Measurements from ENCODE around the gene EVC2.
"Not testable (repeated sequence)": the region's sequence is repeated elsewhere in the genome, so short reads cannot be mapped to it uniquely, and the experiment has no call there.

Gene EVC2

DNA sequence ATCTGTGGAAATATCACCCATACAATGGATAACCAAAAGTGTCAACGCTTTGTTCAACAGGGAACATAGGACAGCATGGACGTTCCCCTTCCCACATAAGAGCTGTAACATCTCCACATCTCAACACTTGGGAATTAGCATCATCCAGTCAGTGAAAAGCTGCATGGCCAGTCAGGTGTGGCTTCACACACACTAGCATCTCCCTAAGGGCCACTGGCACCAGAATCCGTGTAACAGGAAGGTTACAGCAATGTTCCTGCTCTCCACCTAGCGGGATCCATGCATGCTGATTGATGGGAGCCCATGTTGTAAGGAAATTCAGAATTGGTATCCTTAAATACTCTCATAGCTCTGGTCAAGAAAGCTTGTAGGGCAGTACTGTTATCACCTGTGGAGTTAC lies 78.8 kb downstream of the EVC2 start:
- Histone ChIP-seq H3K36me3 (ENCODE audit: control insufficient read depth in 2 of 2, insufficient read depth in 2 of 2, low read length in 2 of 2) (peaks cover 50 to 72% of the 10 kb centered on the region in 2 donors), H3K4me1 (ENCODE audit: control insufficient read depth, insufficient read depth, low read length) (no peaks in the 10 kb centered on the region), H3K27me3 (ENCODE audit: control insufficient read depth in 1 of 2, insufficient read depth in 2 of 2, low read length in 2 of 2) (no peaks in the 10 kb centered on the region)

GRCh38 chr4:5626913-5627312 lies 81.4 kb downstream of the EVC2 start:
- Histone ChIP-seq H3K36me3 (ENCODE audit: control insufficient read depth in 2 of 2, insufficient read depth in 2 of 2, low read length in 2 of 2) (peaks cover 57 to 73% of the 10 kb centered on the region in 2 donors), H3K27me3 (ENCODE audit: control insufficient read depth in 1 of 2, insufficient read depth in 2 of 2, low read length in 2 of 2) (no peaks in the 10 kb centered on the region)

More for the DNA sequence above, 78.8 kb downstream of the EVC2 start:
- no peak overlapping the region for H3K4me3 ChIP-seq (ENCODE audit: low read length in 2 of 2)
- H3K9ac ChIP-seq (ENCODE audit: low read length in 2 of 2), result no peak overlapping the region
- no peak overlapping the region for H3K27ac ChIP-seq (ENCODE audit: low read length)
- H3K9me3 ChIP-seq (ENCODE audit: control insufficient read depth in 2 of 2, low read length in 2 of 2), result no peaks in the 10 kb centered on the region

GRCh38 chr4:5622596-5622995 lies 85.8 kb downstream of the EVC2 start:
- Histone ChIP-seq H3K9me3 (ENCODE audit: control insufficient read depth in 2 of 2, low read length in 2 of 2) (no peaks in the 10 kb centered on the region), H3K27me3 (ENCODE audit: control insufficient read depth in 1 of 2, insufficient read depth in 2 of 2, low read length in 2 of 2) (no peaks in the 10 kb centered on the region), H3K4me3 (ENCODE audit: low read length in 2 of 2) (no peak overlapping the region), H3K4me1 (ENCODE audit: control insufficient read depth, insufficient read depth, low read length) (no peaks in the 10 kb centered on the region), H3K36me3 (ENCODE audit: control insufficient read depth in 2 of 2, insufficient read depth in 2 of 2, low read length in 2 of 2) (peaks cover 45 to 58% of the 10 kb centered on the region in 2 donors), H3K27ac (ENCODE audit: low read length) (no peak overlapping the region), H3K9ac (ENCODE audit: low read length in 2 of 2) (no peak overlapping the region)

More at GRCh38 chr4:5626913-5627312, 81.4 kb downstream of the EVC2 start:
- no peak overlapping the region for H3K27ac ChIP-seq (ENCODE audit: low read length)
- no peaks in the 10 kb centered on the region for H3K9me3 ChIP-seq (ENCODE audit: control insufficient read depth in 2 of 2, low read length in 2 of 2)
- H3K9ac ChIP-seq (ENCODE audit: low read length in 2 of 2), result no peak overlapping the region
- H3K4me1 ChIP-seq (ENCODE audit: control insufficient read depth, insufficient read depth, low read length), result no peaks in the 10 kb centered on the region
- no peak overlapping the region for H3K4me3 ChIP-seq (ENCODE audit: low read length in 2 of 2)

DNA sequence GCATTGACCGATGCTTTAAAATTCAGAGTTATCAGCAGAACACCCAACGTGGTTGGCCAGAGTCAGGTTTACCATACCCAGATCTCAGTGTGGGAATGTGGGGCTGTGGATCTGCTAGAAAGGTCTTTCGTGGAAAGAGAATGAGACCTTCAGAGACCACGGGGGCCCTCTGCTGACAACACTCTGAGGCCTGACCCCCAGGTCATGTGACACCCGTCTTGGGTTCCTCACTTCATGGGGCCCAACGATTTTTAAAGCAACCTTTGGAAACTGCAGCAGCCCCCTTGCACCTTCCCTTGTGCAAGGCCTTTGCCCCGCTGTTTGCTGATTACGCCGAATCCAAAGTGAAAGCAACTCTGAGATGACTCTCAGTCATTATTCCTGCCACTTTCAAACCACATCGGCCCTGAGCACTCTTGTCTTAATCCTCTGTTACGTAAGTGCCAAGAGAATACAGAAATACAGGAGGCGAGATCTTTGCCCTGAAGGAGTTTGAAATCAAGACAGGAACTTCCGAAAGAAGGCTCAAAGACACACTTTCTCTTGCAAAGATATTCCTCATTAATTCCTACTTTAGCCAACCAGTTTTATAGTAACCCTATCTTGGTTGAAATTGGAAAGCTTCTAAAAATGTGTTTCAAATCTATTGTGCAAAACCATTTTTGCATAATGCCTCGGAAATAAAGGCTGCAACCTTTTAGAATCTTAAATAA lies 88.3 kb downstream of the EVC2 start:
- Histone ChIP-seq H3K36me3 (ENCODE audit: control insufficient read depth in 2 of 2, insufficient read depth in 2 of 2, low read length in 2 of 2) (peaks cover 53 to 54% of the 10 kb centered on the region in 2 donors), H3K4me1 (ENCODE audit: control insufficient read depth, insufficient read depth, low read length) (no peaks in the 10 kb centered on the region), H3K9me3 (ENCODE audit: control insufficient read depth in 2 of 2, low read length in 2 of 2) (no peaks in the 10 kb centered on the region), H3K27ac (ENCODE audit: low read length) (no peak overlapping the region), H3K4me3 (ENCODE audit: low read length in 2 of 2) (no peak overlapping the region), H3K27me3 (ENCODE audit: control insufficient read depth in 1 of 2, insufficient read depth in 2 of 2, low read length in 2 of 2) (no peaks in the 10 kb centered on the region), H3K9ac (ENCODE audit: low read length in 2 of 2) (no peak overlapping the region)

DNA sequence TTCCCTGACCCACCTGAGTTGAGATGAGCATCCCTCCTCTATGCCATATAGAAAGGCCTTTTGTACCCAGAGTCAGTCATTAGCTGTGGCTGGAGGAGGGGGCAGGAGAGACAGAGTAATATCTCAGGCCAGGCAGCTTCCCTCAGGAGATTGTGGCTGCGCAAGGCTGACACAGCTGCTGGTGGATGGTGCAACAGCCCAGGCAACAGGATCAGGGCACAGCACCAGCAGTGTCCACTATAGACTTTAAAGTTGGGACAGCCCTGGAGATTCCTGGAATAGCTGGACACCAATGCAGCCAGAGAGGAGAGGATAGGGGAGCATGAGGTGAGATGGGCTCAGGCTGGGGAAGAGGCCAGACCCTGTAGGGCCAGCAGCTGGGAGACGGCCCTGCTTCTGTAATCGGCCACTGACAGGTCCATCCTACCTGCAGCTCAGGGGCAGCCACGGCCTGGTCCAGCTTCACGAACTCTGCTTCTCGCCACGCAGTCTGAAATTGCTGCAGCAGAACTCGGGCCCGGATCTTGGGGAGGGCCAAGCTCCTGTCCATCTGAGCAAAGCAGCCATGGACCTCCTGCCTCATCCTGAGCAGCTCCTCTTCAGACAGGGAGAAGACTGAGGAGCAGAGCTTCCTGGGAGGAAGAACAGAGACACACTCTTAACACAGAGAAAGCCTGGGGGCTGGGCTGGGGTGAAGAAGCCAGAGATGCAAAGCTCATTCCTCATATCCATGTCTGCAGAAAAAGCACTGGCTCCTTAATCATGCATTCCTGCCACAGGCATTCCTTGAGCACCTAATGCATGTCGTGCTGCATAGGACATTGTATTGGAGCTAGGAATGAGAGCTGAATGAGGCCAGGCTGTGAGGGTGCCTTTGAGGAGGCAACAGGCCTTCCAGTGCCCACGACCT lies 90.1 kb downstream of the EVC2 start:
- no peak overlapping the region for H3K27ac ChIP-seq (ENCODE audit: low read length)
- no peaks in the 10 kb centered on the region for H3K27me3 ChIP-seq (ENCODE audit: control insufficient read depth in 1 of 2, insufficient read depth in 2 of 2, low read length in 2 of 2)
- H3K4me3 ChIP-seq (ENCODE audit: low read length in 2 of 2), result no peak overlapping the region
- H3K36me3 ChIP-seq (ENCODE audit: control insufficient read depth in 2 of 2, insufficient read depth in 2 of 2, low read length in 2 of 2), result peaks cover 55 to 59% of the 10 kb centered on the region in 2 donors
- H3K4me1 ChIP-seq (ENCODE audit: control insufficient read depth, insufficient read depth, low read length), result no peaks in the 10 kb centered on the region
- no peaks in the 10 kb centered on the region for H3K9me3 ChIP-seq (ENCODE audit: control insufficient read depth in 2 of 2, low read length in 2 of 2)
- H3K9ac ChIP-seq (ENCODE audit: low read length in 2 of 2), result no peak overlapping the region

DNA sequence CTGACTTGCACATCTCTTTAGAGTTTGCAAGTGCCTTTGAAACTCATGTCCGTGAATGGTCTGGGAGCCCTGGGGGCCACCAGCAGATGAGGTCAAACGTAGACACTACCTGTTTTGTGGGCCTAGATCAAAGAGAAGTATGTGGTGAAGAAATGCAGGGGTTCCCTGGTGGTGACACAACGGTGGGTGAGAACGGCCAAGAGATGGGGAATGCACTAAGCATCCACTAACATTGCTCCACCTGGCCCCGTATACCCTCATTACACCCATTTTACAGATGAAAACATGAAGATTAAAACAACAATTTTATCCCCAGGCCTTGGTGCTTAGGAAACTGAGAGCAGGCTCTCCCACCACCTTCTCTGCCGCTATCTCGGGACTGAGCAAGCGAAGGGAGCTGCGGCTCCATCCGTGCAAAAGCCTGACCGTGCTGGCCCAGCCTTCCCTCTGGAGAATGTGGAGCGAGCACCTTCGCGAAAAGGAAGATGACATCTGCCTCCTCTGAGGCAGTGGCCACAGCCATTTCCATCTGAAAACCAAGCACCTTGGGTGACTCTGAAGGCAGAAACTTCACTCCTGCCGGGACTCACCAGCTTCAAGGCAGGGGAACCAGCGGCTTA lies 91.9 kb downstream of the EVC2 start:
- H3K4me1 ChIP-seq (ENCODE audit: control insufficient read depth, insufficient read depth, low read length), result no peaks in the 10 kb centered on the region
- no peak overlapping the region for H3K9ac ChIP-seq (ENCODE audit: low read length in 2 of 2)
- H3K27ac ChIP-seq (ENCODE audit: low read length), result no peak overlapping the region
- H3K4me3 ChIP-seq (ENCODE audit: low read length in 2 of 2), result no peak overlapping the region
- H3K36me3 ChIP-seq (ENCODE audit: control insufficient read depth in 2 of 2, insufficient read depth in 2 of 2, low read length in 2 of 2), result peaks cover 46 to 53% of the 10 kb centered on the region in 2 donors
- H3K9me3 ChIP-seq (ENCODE audit: control insufficient read depth in 2 of 2, low read length in 2 of 2), result no peaks in the 10 kb centered on the region
- H3K27me3 ChIP-seq (ENCODE audit: control insufficient read depth in 1 of 2, insufficient read depth in 2 of 2, low read length in 2 of 2), result no peaks in the 10 kb centered on the region

DNA sequence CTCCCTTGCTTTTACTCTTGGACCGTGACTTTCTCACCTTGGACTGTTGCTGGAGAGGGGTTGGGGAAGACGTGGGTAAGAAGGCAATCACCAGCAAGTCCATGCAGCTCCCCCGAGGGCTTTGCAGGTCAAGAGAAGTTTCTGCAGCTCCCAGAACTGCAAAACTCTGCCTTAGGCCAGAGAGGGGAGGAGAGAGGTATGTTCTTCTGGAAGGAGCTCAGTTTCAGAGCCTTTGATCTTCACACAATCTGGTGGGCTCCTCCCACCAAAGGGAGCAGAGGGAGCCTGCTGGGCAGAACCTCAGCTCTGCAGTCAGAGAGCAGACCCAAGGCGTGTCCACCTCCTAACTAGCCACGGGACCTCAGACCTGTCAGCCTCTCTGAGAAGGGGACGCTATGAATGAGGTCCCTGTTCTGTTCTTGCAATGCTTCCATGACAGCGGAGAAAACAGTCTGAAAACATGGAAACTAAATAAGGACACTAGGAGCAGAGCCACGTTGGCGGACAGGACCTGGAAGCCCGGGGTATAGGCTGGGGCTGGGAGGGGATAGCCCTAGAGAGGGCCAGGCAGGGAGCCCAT lies 92.8 kb downstream of the EVC2 start:
- peaks cover 51 to 56% of the 10 kb centered on the region in 2 donors for H3K36me3 ChIP-seq (ENCODE audit: control insufficient read depth in 2 of 2, insufficient read depth in 2 of 2, low read length in 2 of 2)
- no peak overlapping the region for H3K27ac ChIP-seq (ENCODE audit: low read length)

DNA sequence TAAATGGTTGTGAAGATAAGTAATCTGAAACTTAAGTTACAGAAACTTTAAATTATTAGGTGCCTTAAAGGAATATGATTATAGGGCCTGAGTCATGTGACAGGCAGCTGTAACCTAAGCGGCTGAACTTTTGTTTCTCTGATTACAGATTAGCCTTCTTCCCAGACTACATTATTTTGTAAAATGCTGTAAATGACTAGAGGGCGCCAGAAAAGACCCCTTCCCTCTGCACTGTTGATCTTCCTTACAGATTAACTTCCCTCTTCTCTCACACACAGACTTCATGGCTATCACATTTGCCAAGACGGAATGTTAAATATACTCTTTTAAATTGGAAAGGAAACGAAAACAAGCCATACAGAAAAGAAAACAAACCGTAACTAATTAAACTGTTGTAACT lies 96.6 kb downstream of the EVC2 start:
- Histone ChIP-seq H3K36me3 (ENCODE audit: control insufficient read depth in 2 of 2, insufficient read depth in 2 of 2, low read length in 2 of 2) (peaks cover 28 to 48% of the 10 kb centered on the region in 2 donors), H3K9ac (ENCODE audit: low read length in 2 of 2) (no peak overlapping the region), H3K9me3 (ENCODE audit: control insufficient read depth in 2 of 2, low read length in 2 of 2) (no peaks in the 10 kb centered on the region), H3K4me1 (ENCODE audit: control insufficient read depth, insufficient read depth, low read length) (no peaks in the 10 kb centered on the region), H3K27ac (ENCODE audit: low read length) (no peak overlapping the region), H3K4me3 (ENCODE audit: low read length in 2 of 2) (no peak overlapping the region), H3K27me3 (ENCODE audit: control insufficient read depth in 1 of 2, insufficient read depth in 2 of 2, low read length in 2 of 2) (no peaks in the 10 kb centered on the region)

More for the DNA sequence above, 92.8 kb downstream of the EVC2 start:
- no peak overlapping the region for H3K4me3 ChIP-seq (ENCODE audit: low read length in 2 of 2)
- no peak overlapping the region for H3K9ac ChIP-seq (ENCODE audit: low read length in 2 of 2)
- H3K9me3 ChIP-seq (ENCODE audit: control insufficient read depth in 2 of 2, low read length in 2 of 2), result no peaks in the 10 kb centered on the region
- H3K27me3 ChIP-seq (ENCODE audit: control insufficient read depth in 1 of 2, insufficient read depth in 2 of 2, low read length in 2 of 2), result no peaks in the 10 kb centered on the region
- no peaks in the 10 kb centered on the region for H3K4me1 ChIP-seq (ENCODE audit: control insufficient read depth, insufficient read depth, low read length)

- Histone ChIP-seq H3K27me3 (ENCODE audit: control insufficient read depth in 1 of 2, insufficient read depth in 2 of 2, low read length in 2 of 2) (no peaks in the 10 kb centered on the region), H3K9me3 (ENCODE audit: control insufficient read depth in 2 of 2, low read length in 2 of 2) (no peaks in the 10 kb centered on the region), H3K36me3 (ENCODE audit: control insufficient read depth in 2 of 2, insufficient read depth in 2 of 2, low read length in 2 of 2) (peaks cover 17 to 41% of the 10 kb centered on the region in 2 donors), H3K4me1 (ENCODE audit: control insufficient read depth, insufficient read depth, low read length) (no peaks in the 10 kb centered on the region), H3K9ac (ENCODE audit: low read length in 2 of 2) (no peak overlapping the region), H3K27ac (ENCODE audit: low read length) (no peak overlapping the region), H3K4me3 (ENCODE audit: low read length in 2 of 2) (no peak overlapping the region)
These were observed 98.9 kb downstream of the EVC2 start for GRCh38 chr4:5609306-5610007.

DNA sequence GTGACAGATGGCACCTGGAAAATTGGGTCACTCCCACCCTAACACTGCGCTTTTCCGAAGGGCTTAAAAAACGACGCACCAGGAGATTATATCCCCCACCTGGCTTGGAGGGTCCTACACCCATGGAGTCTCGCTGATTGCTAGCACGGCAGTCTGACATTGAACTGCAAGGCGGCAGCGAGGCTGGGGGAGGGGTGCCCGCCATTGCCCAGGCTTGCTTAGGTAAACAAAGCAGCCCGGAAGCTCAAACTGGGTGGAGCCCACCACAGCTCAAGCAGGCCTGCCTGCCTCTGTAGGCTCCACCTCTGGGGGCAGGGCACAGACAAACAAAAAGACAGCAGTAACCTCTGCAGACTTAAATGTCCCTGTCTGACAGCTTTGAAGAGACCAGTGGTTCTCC lies 114.5 kb downstream of the EVC2 start:
- not testable (repeated sequence) for H3K4me1 ChIP-seq (ENCODE audit: control insufficient read depth, insufficient read depth, low read length); H3K4me3 ChIP-seq (ENCODE audit: low read length in 2 of 2); H3K27ac ChIP-seq (ENCODE audit: low read length); H3K9me3 ChIP-seq (ENCODE audit: control insufficient read depth in 2 of 2, low read length in 2 of 2); H3K27me3 ChIP-seq (ENCODE audit: control insufficient read depth in 1 of 2, insufficient read depth in 2 of 2, low read length in 2 of 2); H3K36me3 ChIP-seq (ENCODE audit: control insufficient read depth in 2 of 2, insufficient read depth in 2 of 2, low read length in 2 of 2); H3K9ac ChIP-seq (ENCODE audit: low read length in 2 of 2)

Measured in stomach smooth muscle (tissue), 2 donors.